ENCODE data around the gene CYCS. TPM values are rescaled to one million over a fixed set of nuclear protein-coding genes. Genes with fewer than 3 reads are reported as not detected.
"Not testable (repeated sequence)": the region's sequence is repeated elsewhere in the genome, so short reads cannot be mapped to it uniquely, and the experiment has no call there.

Gene CYCS
- total and polyA plus RNA-seq, 2 experiments from 2014 or later: 91.3 to 155 TPM

GRCh38 chr7:25167262-25167843, 42.3 kb upstream of the CYCS start:
- H3K36me3 ChIP-seq (replicated peaks; ENCODE audit: insufficient read depth, low read depth): no peaks in the 10 kb centered on the region
- H3K9me3 ChIP-seq (ENCODE audit: low read depth): no peaks in the 10 kb centered on the region
- H3K4me3 ChIP-seq: no peak overlapping the region
- WGBS (ENCODE audit: low lambda C conversion rate, missing lambda C conversion rate): 52% methylated on average over 3 of the region's 3 CpGs
- H4K20me1 ChIP-seq (ENCODE audit: insufficient read depth, poor library complexity, severe bottlenecking): no peaks in the 10 kb centered on the region
- H3K4me1 ChIP-seq (ENCODE audit: insufficient read depth): peaks cover 11% of the 10 kb centered on the region
- no peak for TF ChIP-seq EZH2phosphoT487 (IDR thresholded peaks at IDR 0.05; ENCODE audit: low read depth, severe bottlenecking, unreplicated experiment)
- TF ChIP-seq EZH2 (IDR thresholded peaks at IDR 0.05; ENCODE audit: borderline replicate concordance): no peak
- TF ChIP-seq CTCF (IDR thresholded peaks at IDR 0.05; ENCODE audit: poor library complexity): no peak
- H3K79me2 ChIP-seq: no peaks in the 10 kb centered on the region
- H3K27ac ChIP-seq: no peak overlapping the region
- H3K9me2 ChIP-seq (replicated peaks; ENCODE audit: insufficient read depth): no peaks in the 10 kb centered on the region
- DNase-seq (ENCODE audit: low spot score): peak; percentile 14
- no peak overlapping the region for H2AFZ ChIP-seq
- H3K27me3 ChIP-seq: no peaks in the 10 kb centered on the region
- no peak overlapping the region for H3K4me2 ChIP-seq

- H2AFZ ChIP-seq; H3K4me2 ChIP-seq; H4K20me1 ChIP-seq (ENCODE audit: insufficient read depth, poor library complexity, severe bottlenecking); H3K36me3 ChIP-seq (replicated peaks; ENCODE audit: insufficient read depth, low read depth); H3K9me3 ChIP-seq (ENCODE audit: low read depth); H3K4me1 ChIP-seq (ENCODE audit: insufficient read depth); H3K4me3 ChIP-seq; H3K79me2 ChIP-seq; H3K27ac ChIP-seq; H3K27me3 ChIP-seq; H3K9me2 ChIP-seq (replicated peaks; ENCODE audit: insufficient read depth): not testable (repeated sequence)
- DNase-seq (ENCODE audit: low spot score): peak; percentile 65
- TF ChIP-seq CTCF (IDR thresholded peaks at IDR 0.05; ENCODE audit: poor library complexity): peak; percentile 57
- WGBS (ENCODE audit: low lambda C conversion rate, missing lambda C conversion rate): 51% methylated on average over 11 of the region's 11 CpGs
Measured at GRCh38 chr7:25159983-25160596, 35.0 kb upstream of the CYCS start.

GRCh38 chr7:25158966-25159365, 33.9 kb upstream of the CYCS start:
- 79% methylated on average over 4 of the region's 4 CpGs for WGBS (ENCODE audit: low lambda C conversion rate, missing lambda C conversion rate)
- Histone ChIP-seq H2AFZ (no peak overlapping the region), H3K27me3 (no peaks in the 10 kb centered on the region), H3K9me3 (ENCODE audit: low read depth) (no peaks in the 10 kb centered on the region), H3K27ac (no peak overlapping the region), H3K4me2 (no peak overlapping the region), H3K9me2 (replicated peaks; ENCODE audit: insufficient read depth) (no peaks in the 10 kb centered on the region), H4K20me1 (ENCODE audit: insufficient read depth, poor library complexity, severe bottlenecking) (no peaks in the 10 kb centered on the region), H3K79me2 (no peaks in the 10 kb centered on the region), H3K4me3 (no peak overlapping the region), H3K36me3 (replicated peaks; ENCODE audit: insufficient read depth, low read depth) (no peaks in the 10 kb centered on the region), H3K4me1 (ENCODE audit: insufficient read depth) (no peaks in the 10 kb centered on the region)
- TF ChIP-seq EZH2 (IDR thresholded peaks at IDR 0.05; ENCODE audit: borderline replicate concordance): no peak
- no peak for TF ChIP-seq EZH2phosphoT487 (IDR thresholded peaks at IDR 0.05; ENCODE audit: low read depth, severe bottlenecking, unreplicated experiment)
- peak; percentile 13 for DNase-seq (ENCODE audit: low spot score)

GRCh38 chr7:25151773-25152172, 26.7 kb upstream of the CYCS start:
- Histone ChIP-seq H2AFZ (no peak overlapping the region), H3K4me2 (no peak overlapping the region), H3K4me3 (no peak overlapping the region), H3K4me1 (ENCODE audit: insufficient read depth) (no peaks in the 10 kb centered on the region), H3K27me3 (no peaks in the 10 kb centered on the region), H3K9me3 (ENCODE audit: low read depth) (no peaks in the 10 kb centered on the region), H3K36me3 (replicated peaks; ENCODE audit: insufficient read depth, low read depth) (no peaks in the 10 kb centered on the region), H3K27ac (no peak overlapping the region), H4K20me1 (ENCODE audit: insufficient read depth, poor library complexity, severe bottlenecking) (no peaks in the 10 kb centered on the region), H3K9me2 (replicated peaks; ENCODE audit: insufficient read depth) (no peaks in the 10 kb centered on the region), H3K79me2 (no peaks in the 10 kb centered on the region)
- no peak for DNase-seq (ENCODE audit: low spot score)
- TF ChIP-seq EZH2 (IDR thresholded peaks at IDR 0.05; ENCODE audit: borderline replicate concordance) (no peak), EZH2phosphoT487 (IDR thresholded peaks at IDR 0.05; ENCODE audit: low read depth, severe bottlenecking, unreplicated experiment) (no peak), CTCF (IDR thresholded peaks at IDR 0.05; ENCODE audit: poor library complexity) (no peak)
- WGBS (ENCODE audit: low lambda C conversion rate, missing lambda C conversion rate): 96% methylated on average over 2 of the region's 2 CpGs

Measured in hepatocyte (in vitro differentiated cells).